GM23338 (cell line): ENCODE data around the gene BCAS3. TPM values are rescaled to one million over a fixed set of nuclear protein-coding genes. Genes with fewer than 3 reads are reported as not detected.

Experiments used
- ATAC-seq: fragments of 200-7000 bp; cut with Tn5 transposase; 3 replicates; pipeline ENCODE4 v1.9.1; 2020
- DNase-seq: peaks from one replicate; pipeline ENCODE4 v3.0.0-alpha.2; 2015; ENCODE audit warnings: low spot score
- H2AFZ ChIP-seq: fragments of 200-600 bp; sonication (generic); 2 replicates; pipeline ENCODE4 v1.8.0; 2016; ENCODE audit warnings: antibody characterized with exemption, mild to moderate bottlenecking, moderate library complexity
- H3F3A ChIP-seq: fragments of 200-600 bp; sonication (generic); replicated peaks from 2 replicates; pipeline ENCODE4 v1.8.0; 2017; ENCODE audit warnings: antibody characterized with exemption, mixed run types, low read depth
- H3K27ac ChIP-seq: fragments of 200-600 bp; sonication (generic); 2 replicates; pipeline ENCODE4 v1.6.1; 2016; ENCODE audit warnings: low read depth
- H3K27me3 ChIP-seq: fragments of 200-600 bp; sonication (generic); 2 replicates; pipeline ENCODE4 v1.8.0; 2016; ENCODE audit warnings: mild to moderate bottlenecking, mixed run types, moderate library complexity; ENCODE audit not compliant: insufficient read depth
- H3K36me3 ChIP-seq: fragments of 200-600 bp; sonication (generic); 2 replicates; pipeline ENCODE4 v1.8.0; 2016; ENCODE audit warnings: mild to moderate bottlenecking; ENCODE audit not compliant: insufficient read depth
- H3K4me1 ChIP-seq: fragments of 200-600 bp; sonication (generic); 2 replicates; pipeline ENCODE4 v1.8.0; 2016; ENCODE audit warnings: mild to moderate bottlenecking, moderate library complexity; ENCODE audit not compliant: insufficient read depth
- H3K4me2 ChIP-seq: fragments of 200-600 bp; sonication (generic); 2 replicates; pipeline ENCODE4 v1.7.1; 2017; ENCODE audit warnings: mixed run types
- H3K4me3 ChIP-seq: fragments of 200-600 bp; sonication (generic); 2 replicates; pipeline ENCODE4 v1.6.1; 2016; ENCODE audit warnings: mixed run types
- H3K79me2 ChIP-seq: fragments of 200-600 bp; sonication (generic); replicated peaks from 2 replicates; pipeline ENCODE4 v1.8.0; 2017; ENCODE audit warnings: mild to moderate bottlenecking; ENCODE audit not compliant: insufficient read depth
- H3K9me2 ChIP-seq: fragments of 200-600 bp; sonication (generic); 2 replicates; pipeline ENCODE4 v1.8.0; 2017; ENCODE audit not compliant: insufficient read depth
- H4K20me1 ChIP-seq: fragments of 200-600 bp; sonication (generic); replicated peaks from 2 replicates; pipeline ENCODE4 v1.8.0; 2017; ENCODE audit warnings: mild to moderate bottlenecking; ENCODE audit not compliant: insufficient read depth
- H3K27ac Mint-ChIP-seq: 2 replicates; pipeline ENCODE4 v1.8.0; 2020; ENCODE audit warnings: inconsistent platforms, mild to moderate bottlenecking, moderate library complexity, mixed read lengths
- H3K27me3 Mint-ChIP-seq: 3 replicates; pipeline ENCODE4 v1.8.0; 2022; ENCODE audit warnings: low read depth, mild to moderate bottlenecking, moderate library complexity, mixed read lengths, inconsistent platforms; ENCODE audit not compliant: insufficient read depth, poor library complexity
- H3K36me3 Mint-ChIP-seq: 3 replicates; pipeline ENCODE4 v1.8.0; 2021; ENCODE audit warnings: low read depth, mild to moderate bottlenecking, inconsistent platforms, moderate library complexity, mixed read lengths
- H3K4me1 Mint-ChIP-seq: 3 replicates; pipeline ENCODE4 v1.8.0; 2020; ENCODE audit warnings: mild to moderate bottlenecking, inconsistent platforms, mixed read lengths
- H3K4me3 Mint-ChIP-seq: 3 replicates; pipeline ENCODE4 v1.8.0; 2021; ENCODE audit warnings: moderate library complexity, mild to moderate bottlenecking, inconsistent platforms, mixed read lengths
- H3K9me3 Mint-ChIP-seq: 3 replicates; pipeline ENCODE4 v1.8.0; 2020; ENCODE audit warnings: moderate library complexity, mild to moderate bottlenecking, inconsistent platforms, mixed read lengths
- EZH2 ChIP-seq: fragments of 200-600 bp; sonication (generic); IDR thresholded peaks from one replicate; pipeline ENCODE4 v1.8.0; 2017; ENCODE audit warnings: antibody characterized with exemption, mild to moderate bottlenecking, low read depth; ENCODE audit not compliant: unreplicated experiment
- EZH2phosphoT487 ChIP-seq: fragments of 200-600 bp; sonication (generic); IDR thresholded peaks from one replicate; pipeline ENCODE4 v1.8.1; 2018; ENCODE audit warnings: antibody characterized with exemption; ENCODE audit not compliant: unreplicated experiment
- NANOG ChIP-seq: IDR thresholded peaks from 2 replicates; pipeline ENCODE4 v1.6.1; 2016; ENCODE audit warnings: antibody characterized with exemption, borderline replicate concordance
- POLR2AphosphoS5 ChIP-seq: IDR thresholded peaks from 2 replicates; pipeline ENCODE4 v1.6.1; 2016; ENCODE audit warnings: antibody characterized with exemption, low read depth
- STAT1 ChIP-seq: IDR thresholded peaks from one replicate; pipeline ENCODE4 v1.6.1; 2016; ENCODE audit warnings: antibody characterized with exemption; ENCODE audit not compliant: unreplicated experiment
- ZNF114 ChIP-seq: fragments of 250-450 bp; sonication (Bioruptor Pico); IDR thresholded peaks from 2 replicates; pipeline ENCODE4 v1.5.0; 2020; ENCODE audit warnings: mild to moderate bottlenecking, moderate library complexity
- ZNF331 ChIP-seq: fragments of 250-450 bp; sonication (Bioruptor Pico); IDR thresholded peaks from 2 replicates; pipeline ENCODE4 v1.5.0; 2020; ENCODE audit warnings: low read depth, mild to moderate bottlenecking, moderate library complexity
- polyA plus RNA-seq: library from polyadenylated mRNA; unstranded; fragments of >200 nt; fragmentation: Nextera tagmentation; extraction: Ambion mirVana; gene quantifications from 2 replicates; pipeline ENCODE4 v1.2.1, GENCODE V29; 2016
- total RNA-seq: library from RNA; depleted of rRNA; stranded (reverse); fragments of >200 nt; shearing (Covaris generic); gene quantifications from 2 replicates; pipeline ENCODE4 v1.2.3, GENCODE V29; 2014
- TF ChIP-seq, protein P1 (sequence below): IDR thresholded peaks from one replicate; pipeline ENCODE4 v1.6.1; 2018; ENCODE audit warnings: antibody characterized with exemption; ENCODE audit not compliant: unreplicated experiment
- TF ChIP-seq, protein P2 (sequence below), 2 experiments: fragments of 200-600 bp in 1 of 2; sonication (generic) in 1 of 2; conservative IDR thresholded peaks; 2 replicates each; pipeline versions ENCODE4 v1.5.1 to v1.6.1; 2016 to 2017; ENCODE audit warnings: antibody characterized with exemption in 2 of 2, low read depth in 2 of 2, mild to moderate bottlenecking in 2 of 2, moderate library complexity in 1 of 2
- TF ChIP-seq, protein P3 (sequence below): IDR thresholded peaks from 2 replicates; pipeline ENCODE4 v1.6.1; 2016; ENCODE audit warnings: antibody characterized with exemption

The BCAS3 gene
- total and polyA plus RNA-seq, 2 experiments from 2014 or later: 8.2 to 28.0 TPM

DNA sequence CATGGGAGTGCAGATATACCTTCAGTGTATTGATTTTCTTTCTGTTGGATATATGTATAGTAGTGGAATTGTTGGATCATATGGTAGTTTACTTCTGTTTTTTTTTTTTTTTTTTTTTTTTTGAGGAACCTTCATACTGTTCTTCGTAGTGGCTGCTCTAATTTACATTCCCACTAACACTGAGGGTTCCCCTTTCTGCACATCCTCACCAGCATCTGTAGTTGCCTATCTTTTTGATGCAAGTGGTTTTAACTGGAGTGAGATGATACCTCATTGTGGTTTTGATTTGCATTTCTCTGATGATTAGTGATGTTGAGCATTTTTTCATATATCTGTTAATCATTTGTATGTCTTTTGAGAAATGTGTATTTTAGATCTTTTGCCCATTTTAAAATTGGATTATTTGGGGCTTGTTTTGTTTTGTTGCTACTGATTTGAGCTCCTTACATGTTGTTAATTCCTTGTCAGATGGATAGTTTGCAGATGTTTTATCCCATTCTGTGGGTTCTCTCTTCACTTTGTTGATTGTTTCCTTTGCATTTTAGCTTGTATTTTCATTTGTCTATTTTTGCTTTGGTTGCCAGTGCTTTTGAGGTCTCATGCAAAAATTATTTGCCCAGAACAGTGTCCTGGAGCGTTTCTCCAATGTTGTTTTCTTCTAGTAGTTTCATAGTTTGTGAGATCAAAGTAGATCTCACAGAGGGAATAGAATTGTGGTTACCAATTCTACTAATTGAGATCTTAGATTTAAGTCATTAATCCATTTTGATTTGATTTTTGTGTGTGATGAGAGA is 25.0 kb upstream of the BCAS3 start:
- no peak overlapping the region for H3K27ac Mint-ChIP-seq
- DNase-seq (no peak), ATAC-seq (no peak)
- H2AFZ ChIP-seq: no peak overlapping the region
- no peak overlapping the region for H3K4me3 Mint-ChIP-seq
- H3K27me3 ChIP-seq: no peaks in the 10 kb centered on the region
- H3K4me2 ChIP-seq: no peak overlapping the region
- H4K20me1 ChIP-seq: 0 out of 2 replicates have a peak, but pooled peaks cover 6% of the 10 kb centered on the region
- H3K27ac ChIP-seq: no peak overlapping the region
- peaks cover 33% of the 10 kb centered on the region for H3K79me2 ChIP-seq
- no peaks in the 10 kb centered on the region for H3K4me1 ChIP-seq
- TF ChIP-seq POLR2AphosphoS5: no peak
- no peak for TF ChIP-seq EZH2
- TF ChIP-seq, protein P1, sequence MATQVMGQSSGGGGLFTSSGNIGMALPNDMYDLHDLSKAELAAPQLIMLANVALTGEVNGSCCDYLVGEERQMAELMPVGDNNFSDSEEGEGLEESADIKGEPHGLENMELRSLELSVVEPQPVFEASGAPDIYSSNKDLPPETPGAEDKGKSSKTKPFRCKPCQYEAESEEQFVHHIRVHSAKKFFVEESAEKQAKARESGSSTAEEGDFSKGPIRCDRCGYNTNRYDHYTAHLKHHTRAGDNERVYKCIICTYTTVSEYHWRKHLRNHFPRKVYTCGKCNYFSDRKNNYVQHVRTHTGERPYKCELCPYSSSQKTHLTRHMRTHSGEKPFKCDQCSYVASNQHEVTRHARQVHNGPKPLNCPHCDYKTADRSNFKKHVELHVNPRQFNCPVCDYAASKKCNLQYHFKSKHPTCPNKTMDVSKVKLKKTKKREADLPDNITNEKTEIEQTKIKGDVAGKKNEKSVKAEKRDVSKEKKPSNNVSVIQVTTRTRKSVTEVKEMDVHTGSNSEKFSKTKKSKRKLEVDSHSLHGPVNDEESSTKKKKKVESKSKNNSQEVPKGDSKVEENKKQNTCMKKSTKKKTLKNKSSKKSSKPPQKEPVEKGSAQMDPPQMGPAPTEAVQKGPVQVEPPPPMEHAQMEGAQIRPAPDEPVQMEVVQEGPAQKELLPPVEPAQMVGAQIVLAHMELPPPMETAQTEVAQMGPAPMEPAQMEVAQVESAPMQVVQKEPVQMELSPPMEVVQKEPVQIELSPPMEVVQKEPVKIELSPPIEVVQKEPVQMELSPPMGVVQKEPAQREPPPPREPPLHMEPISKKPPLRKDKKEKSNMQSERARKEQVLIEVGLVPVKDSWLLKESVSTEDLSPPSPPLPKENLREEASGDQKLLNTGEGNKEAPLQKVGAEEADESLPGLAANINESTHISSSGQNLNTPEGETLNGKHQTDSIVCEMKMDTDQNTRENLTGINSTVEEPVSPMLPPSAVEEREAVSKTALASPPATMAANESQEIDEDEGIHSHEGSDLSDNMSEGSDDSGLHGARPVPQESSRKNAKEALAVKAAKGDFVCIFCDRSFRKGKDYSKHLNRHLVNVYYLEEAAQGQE: no peak
- TF ChIP-seq NANOG: no peak
- no peak for TF ChIP-seq STAT1
- TF ChIP-seq, protein P2, sequence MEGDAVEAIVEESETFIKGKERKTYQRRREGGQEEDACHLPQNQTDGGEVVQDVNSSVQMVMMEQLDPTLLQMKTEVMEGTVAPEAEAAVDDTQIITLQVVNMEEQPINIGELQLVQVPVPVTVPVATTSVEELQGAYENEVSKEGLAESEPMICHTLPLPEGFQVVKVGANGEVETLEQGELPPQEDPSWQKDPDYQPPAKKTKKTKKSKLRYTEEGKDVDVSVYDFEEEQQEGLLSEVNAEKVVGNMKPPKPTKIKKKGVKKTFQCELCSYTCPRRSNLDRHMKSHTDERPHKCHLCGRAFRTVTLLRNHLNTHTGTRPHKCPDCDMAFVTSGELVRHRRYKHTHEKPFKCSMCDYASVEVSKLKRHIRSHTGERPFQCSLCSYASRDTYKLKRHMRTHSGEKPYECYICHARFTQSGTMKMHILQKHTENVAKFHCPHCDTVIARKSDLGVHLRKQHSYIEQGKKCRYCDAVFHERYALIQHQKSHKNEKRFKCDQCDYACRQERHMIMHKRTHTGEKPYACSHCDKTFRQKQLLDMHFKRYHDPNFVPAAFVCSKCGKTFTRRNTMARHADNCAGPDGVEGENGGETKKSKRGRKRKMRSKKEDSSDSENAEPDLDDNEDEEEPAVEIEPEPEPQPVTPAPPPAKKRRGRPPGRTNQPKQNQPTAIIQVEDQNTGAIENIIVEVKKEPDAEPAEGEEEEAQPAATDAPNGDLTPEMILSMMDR (conservative IDR thresholded peaks at IDR 0.05; ENCODE audit: low read depth in 2 of 2): no peak
- TF ChIP-seq ZNF114: no peak
- TF ChIP-seq EZH2phosphoT487: no peak
- TF ChIP-seq ZNF331 (CRISPR knock-in tag): no peak
- TF ChIP-seq, protein P3, sequence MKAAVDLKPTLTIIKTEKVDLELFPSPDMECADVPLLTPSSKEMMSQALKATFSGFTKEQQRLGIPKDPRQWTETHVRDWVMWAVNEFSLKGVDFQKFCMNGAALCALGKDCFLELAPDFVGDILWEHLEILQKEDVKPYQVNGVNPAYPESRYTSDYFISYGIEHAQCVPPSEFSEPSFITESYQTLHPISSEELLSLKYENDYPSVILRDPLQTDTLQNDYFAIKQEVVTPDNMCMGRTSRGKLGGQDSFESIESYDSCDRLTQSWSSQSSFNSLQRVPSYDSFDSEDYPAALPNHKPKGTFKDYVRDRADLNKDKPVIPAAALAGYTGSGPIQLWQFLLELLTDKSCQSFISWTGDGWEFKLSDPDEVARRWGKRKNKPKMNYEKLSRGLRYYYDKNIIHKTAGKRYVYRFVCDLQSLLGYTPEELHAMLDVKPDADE: no peak
- no peaks in the 10 kb centered on the region for H3K9me3 Mint-ChIP-seq
- no peaks in the 10 kb centered on the region for H3F3A ChIP-seq
- no peak overlapping the region for H3K4me3 ChIP-seq
- no peaks in the 10 kb centered on the region for H3K9me2 ChIP-seq
- H3K36me3 Mint-ChIP-seq: peaks cover 44% of the 10 kb centered on the region
- peaks cover 6% of the 10 kb centered on the region; the same call in 1 of the 2 replicates for H3K36me3 ChIP-seq
- no peaks in the 10 kb centered on the region for H3K4me1 Mint-ChIP-seq
- peaks cover 4% of the 10 kb centered on the region for H3K27me3 Mint-ChIP-seq
